Measurements from ENCODE around the gene NAA25.

NAA25 gene

GRCh38 chr12:112108202-112109079 is at the start of gene NAA25:
Gene NAA25, minus strand, starts transcription at chr12:112108783. Its CDS starts 10 bp downstream, at chr12:112108773.
- TF ChIP-seq TSHZ2 (CRISPR knock-in tag; IDR thresholded peaks at IDR 0.05) (no peak), CSDC2 (CRISPR knock-in tag; IDR thresholded peaks at IDR 0.05) (0 out of 2 replicates have a peak, but pooled peaks have one; percentile 67), ZFP3 (CRISPR knock-in tag; IDR thresholded peaks at IDR 0.05) (no peak), RARB (CRISPR knock-in tag; IDR thresholded peaks at IDR 0.05) (no peak)
- ATAC-seq = peak; percentile 84

GRCh38 chr12:112153893-112154219 is 45.3 kb upstream of the NAA25 start:
- no peak for ATAC-seq
- TF ChIP-seq CSDC2 (CRISPR knock-in tag; IDR thresholded peaks at IDR 0.05) (no peak), ZNF70 (CRISPR knock-in tag; IDR thresholded peaks at IDR 0.05) (no peak), PPARA (CRISPR knock-in tag; IDR thresholded peaks at IDR 0.05; ENCODE audit: borderline replicate concordance) (no peak), ESRRG (CRISPR knock-in tag; IDR thresholded peaks at IDR 0.05) (no peak), RARB (CRISPR knock-in tag; IDR thresholded peaks at IDR 0.05) (no peak)

DNA sequence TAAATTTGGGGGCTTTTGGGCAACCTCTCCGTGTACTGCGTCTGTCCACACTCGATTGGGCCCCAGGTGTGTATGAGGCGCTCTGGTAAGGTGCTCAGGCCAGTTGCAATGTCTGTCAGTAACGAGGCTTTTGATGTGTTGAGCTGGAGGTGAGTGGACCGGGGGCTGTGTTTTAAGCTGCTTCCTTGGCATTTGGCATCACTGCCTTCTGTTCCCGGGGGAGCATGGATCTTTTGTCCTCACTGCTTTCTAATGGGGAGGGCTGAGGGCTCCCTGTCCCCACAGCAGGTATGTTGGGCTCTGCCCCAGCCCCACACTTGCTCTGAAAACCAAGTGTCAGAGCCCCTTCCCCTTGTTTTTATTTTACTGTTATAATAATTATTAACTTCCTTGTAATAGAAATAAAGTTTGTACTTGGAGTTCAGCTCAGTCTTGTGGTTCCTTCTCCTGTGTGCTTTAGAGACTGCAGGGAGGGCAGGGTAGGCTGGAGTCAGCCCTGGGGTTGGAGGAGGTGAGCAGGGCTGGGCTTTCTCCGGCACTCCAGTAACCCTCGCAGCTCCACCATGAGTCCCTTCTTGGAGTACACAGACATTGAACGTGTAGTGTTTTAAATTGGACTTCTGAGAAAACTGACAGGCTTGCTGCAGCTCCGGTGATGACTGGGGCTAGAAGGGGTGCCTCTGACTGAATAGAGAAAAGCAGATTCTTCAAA is 44.8 kb upstream of the NAA25 start:
- TF ChIP-seq ZNF70 (CRISPR knock-in tag; IDR thresholded peaks at IDR 0.05) (no peak), OSR1 (CRISPR knock-in tag; IDR thresholded peaks at IDR 0.05) (no peak), BACH2 (CRISPR knock-in tag; IDR thresholded peaks at IDR 0.05; ENCODE audit: borderline replicate concordance) (no peak), ZFP3 (CRISPR knock-in tag; IDR thresholded peaks at IDR 0.05) (no peak)
- no peak; the same call in 2 of the 3 replicates for ATAC-seq

DNA sequence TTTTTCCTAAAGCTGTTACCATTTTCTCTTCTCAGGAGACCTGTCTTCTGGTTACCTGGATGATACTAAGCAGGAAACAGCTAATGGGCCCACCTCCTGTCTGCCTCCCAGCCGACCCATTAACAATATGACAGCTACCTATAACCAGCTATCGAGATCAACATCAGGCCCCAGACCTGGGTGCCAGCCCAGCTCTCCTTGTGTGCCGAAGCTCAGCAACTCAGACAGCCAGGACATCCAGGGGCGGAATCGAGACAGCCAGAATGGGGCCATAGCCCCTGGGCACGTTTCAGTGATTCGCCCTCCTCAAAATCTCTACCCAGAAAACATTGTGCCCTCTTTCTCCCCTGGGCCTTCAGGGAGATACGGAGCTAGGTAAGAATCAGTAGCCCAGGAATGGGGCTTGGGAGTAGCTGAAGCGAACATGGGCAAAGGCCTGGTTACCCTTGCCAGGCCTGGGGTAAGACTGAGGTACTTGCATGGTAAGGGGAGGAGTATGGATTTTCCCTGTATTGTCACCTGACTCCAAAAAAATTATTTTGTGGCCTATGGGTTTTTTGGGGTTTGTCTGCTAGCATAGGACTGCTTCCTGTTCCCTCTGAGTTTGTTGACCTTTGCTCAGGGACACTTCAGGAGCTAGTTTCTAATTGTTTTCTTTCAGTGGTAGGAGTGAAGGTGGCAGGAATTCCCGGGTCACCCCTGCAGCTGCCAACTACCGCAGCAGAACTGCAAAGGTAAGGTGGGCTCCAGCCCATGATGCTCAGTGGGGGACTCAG is 43.4 kb upstream of the NAA25 start:
- TF ChIP-seq, protein P1, sequence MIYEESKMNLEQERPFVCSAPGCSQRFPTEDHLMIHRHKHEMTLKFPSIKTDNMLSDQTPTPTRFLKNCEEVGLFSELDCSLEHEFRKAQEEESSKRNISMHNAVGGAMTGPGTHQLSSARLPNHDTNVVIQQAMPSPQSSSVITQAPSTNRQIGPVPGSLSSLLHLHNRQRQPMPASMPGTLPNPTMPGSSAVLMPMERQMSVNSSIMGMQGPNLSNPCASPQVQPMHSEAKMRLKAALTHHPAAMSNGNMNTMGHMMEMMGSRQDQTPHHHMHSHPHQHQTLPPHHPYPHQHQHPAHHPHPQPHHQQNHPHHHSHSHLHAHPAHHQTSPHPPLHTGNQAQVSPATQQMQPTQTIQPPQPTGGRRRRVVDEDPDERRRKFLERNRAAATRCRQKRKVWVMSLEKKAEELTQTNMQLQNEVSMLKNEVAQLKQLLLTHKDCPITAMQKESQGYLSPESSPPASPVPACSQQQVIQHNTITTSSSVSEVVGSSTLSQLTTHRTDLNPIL (CRISPR knock-in tag; IDR thresholded peaks at IDR 0.05; ENCODE audit: low read depth) = no peak
- TF ChIP-seq ZNF565 (CRISPR knock-in tag; conservative IDR thresholded peaks at IDR 0.05; ENCODE audit: low read depth) (no peak), TCF4 (CRISPR knock-in tag; IDR thresholded peaks at IDR 0.05; ENCODE audit: borderline replicate concordance) (no peak), OSR1 (CRISPR knock-in tag; IDR thresholded peaks at IDR 0.05) (no peak), ZFP30 (CRISPR knock-in tag; IDR thresholded peaks at IDR 0.05) (no peak), ARNTL (CRISPR knock-in tag; IDR thresholded peaks at IDR 0.05; ENCODE audit: borderline replicate concordance, low read depth) (no peak), SNAI2 (CRISPR knock-in tag; IDR thresholded peaks at IDR 0.05) (no peak), ZFP3 (CRISPR knock-in tag; IDR thresholded peaks at IDR 0.05) (no peak), ZNF70 (CRISPR knock-in tag; IDR thresholded peaks at IDR 0.05) (no peak), PPARA (CRISPR knock-in tag; IDR thresholded peaks at IDR 0.05; ENCODE audit: borderline replicate concordance) (no peak), RARB (CRISPR knock-in tag; IDR thresholded peaks at IDR 0.05) (no peak), ZC3H10 (CRISPR knock-in tag; IDR thresholded peaks at IDR 0.05) (no peak), GLIS3 (CRISPR knock-in tag; IDR thresholded peaks at IDR 0.05) (no peak)
- TF ChIP-seq, protein P2, sequence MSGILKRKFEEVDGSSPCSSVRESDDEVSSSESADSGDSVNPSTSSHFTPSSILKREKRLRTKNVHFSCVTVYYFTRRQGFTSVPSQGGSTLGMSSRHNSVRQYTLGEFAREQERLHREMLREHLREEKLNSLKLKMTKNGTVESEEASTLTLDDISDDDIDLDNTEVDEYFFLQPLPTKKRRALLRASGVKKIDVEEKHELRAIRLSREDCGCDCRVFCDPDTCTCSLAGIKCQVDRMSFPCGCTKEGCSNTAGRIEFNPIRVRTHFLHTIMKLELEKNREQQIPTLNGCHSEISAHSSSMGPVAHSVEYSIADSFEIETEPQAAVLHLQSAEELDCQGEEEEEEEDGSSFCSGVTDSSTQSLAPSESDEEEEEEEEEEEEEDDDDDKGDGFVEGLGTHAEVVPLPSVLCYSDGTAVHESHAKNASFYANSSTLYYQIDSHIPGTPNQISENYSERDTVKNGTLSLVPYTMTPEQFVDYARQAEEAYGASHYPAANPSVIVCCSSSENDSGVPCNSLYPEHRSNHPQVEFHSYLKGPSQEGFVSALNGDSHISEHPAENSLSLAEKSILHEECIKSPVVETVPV (CRISPR knock-in tag; IDR thresholded peaks at IDR 0.05) = no peak
- no peak for ATAC-seq

GRCh38 chr12:112149596-112149995 is 41.0 kb upstream of the NAA25 start:
- no peak for ATAC-seq
- TF ChIP-seq ARNTL (CRISPR knock-in tag; IDR thresholded peaks at IDR 0.05; ENCODE audit: borderline replicate concordance, low read depth) = no peak
- TF ChIP-seq, protein P1 (CRISPR knock-in tag; IDR thresholded peaks at IDR 0.05; ENCODE audit: low read depth) = no peak
- TF ChIP-seq TSHZ2 (CRISPR knock-in tag; IDR thresholded peaks at IDR 0.05) = no peak
- no peak for TF ChIP-seq ZNF565 (CRISPR knock-in tag; conservative IDR thresholded peaks at IDR 0.05; ENCODE audit: low read depth)
